HG03442 (cell line): ENCODE data around the gene ABI1.

ENCODE experiments used
- ATAC-seq: cut with Tn5 transposase; IDR thresholded peaks from one replicate; pipeline ENCODE4 v1.9.1; 2021; ENCODE audit warnings: mild to moderate bottlenecking, moderate library complexity; ENCODE audit not compliant: unreplicated experiment

Gene ABI1

GRCh38 chr10:26721561-26721960, 139.2 kb downstream of the ABI1 start:
- no peak for ATAC-seq

GRCh38 chr10:26717476-26717875, 143.3 kb downstream of the ABI1 start:
- ATAC-seq = no peak

GRCh38 chr10:26715137-26715487, 145.6 kb downstream of the ABI1 start:
- ATAC-seq = no peak

DNA sequence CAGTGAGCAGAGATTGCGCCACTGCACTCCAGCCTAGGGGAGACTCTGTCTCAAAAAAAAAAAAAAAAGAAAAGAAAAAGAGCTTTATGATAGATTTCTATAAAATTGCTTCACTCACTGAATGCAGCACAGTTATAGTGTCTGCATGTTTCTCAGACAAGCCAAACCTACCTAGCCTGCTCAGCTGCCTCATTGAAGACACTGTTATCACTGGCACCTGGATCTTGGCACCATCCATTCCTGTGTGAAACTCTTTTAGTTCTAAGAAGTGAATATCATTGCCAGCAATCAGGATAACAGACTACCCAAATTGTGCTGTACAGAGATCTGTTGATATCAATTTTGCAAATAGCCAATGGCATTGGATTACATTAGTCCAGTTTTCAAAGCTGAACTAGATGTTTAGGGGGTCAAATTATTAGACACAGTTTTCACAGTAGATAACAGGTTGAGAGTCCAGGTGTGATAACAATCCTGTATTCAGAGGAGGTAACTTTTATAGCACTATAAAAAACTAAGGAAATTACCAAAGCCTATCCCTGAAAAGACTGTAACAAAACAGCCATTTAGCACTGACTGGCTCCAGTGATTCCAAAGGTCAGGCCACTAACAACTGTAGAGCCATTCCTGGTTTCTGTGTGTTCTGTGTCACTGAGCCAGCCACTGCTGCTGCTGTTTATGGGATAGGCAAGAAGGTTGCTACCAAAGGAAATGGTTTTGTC, 146.2 kb downstream of the ABI1 start:
- ATAC-seq = no peak

- ATAC-seq = no peak
Observed at GRCh38 chr10:26711324-26711723, 149.4 kb downstream of the ABI1 start.

GRCh38 chr10:26706936-26707335, 153.8 kb downstream of the ABI1 start:
- no peak for ATAC-seq

- ATAC-seq = no peak
Observed at GRCh38 chr10:26706206-26706605, 154.6 kb downstream of the ABI1 start.

GRCh38 chr10:26703974-26704373, 156.8 kb downstream of the ABI1 start:
- no peak for ATAC-seq

DNA sequence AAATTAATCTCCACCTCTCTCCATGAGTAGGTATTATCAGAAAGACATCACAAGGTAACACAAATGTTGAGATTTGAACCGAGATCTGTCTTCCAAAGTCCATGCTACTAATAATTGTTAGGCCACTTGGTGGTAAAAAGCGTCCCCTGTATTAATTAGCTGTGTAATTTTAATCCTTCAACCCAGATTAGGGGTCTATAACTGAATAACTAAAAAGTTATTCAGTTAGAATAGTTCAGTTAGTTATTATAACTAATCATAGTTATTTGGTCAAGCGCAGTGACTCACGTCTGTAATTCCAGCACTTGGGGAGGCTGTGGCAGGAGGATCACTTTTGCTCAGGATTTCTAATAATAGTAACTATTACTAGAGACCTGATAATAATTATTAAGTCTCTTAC, 157.7 kb downstream of the ABI1 start:
- ATAC-seq = no peak

- ATAC-seq = no peak
Observed at GRCh38 chr10:26700884-26701630, 159.7 kb downstream of the ABI1 start.

DNA sequence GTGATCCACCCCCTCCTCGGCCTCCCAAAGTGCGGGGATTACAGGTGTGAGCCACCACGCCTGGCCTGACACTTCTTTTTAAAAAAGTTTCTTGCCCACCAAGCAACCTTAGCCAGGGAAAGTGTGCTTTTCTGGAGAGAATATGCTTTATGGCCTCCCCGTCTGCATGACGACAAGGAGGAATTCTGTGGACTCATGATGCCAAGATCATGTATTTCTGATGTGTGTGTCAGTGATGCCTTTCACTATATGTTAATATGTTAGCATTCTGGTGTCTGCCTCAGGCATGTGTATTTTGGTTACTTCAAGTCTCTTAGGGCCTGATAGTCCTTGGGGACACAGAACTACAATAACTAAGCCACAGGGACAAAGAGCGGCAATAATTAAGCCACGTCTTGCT, 161.1 kb downstream of the ABI1 start:
- no peak for ATAC-seq

- ATAC-seq = no peak
Observed at GRCh38 chr10:26698909-26699308, 161.8 kb downstream of the ABI1 start.

DNA sequence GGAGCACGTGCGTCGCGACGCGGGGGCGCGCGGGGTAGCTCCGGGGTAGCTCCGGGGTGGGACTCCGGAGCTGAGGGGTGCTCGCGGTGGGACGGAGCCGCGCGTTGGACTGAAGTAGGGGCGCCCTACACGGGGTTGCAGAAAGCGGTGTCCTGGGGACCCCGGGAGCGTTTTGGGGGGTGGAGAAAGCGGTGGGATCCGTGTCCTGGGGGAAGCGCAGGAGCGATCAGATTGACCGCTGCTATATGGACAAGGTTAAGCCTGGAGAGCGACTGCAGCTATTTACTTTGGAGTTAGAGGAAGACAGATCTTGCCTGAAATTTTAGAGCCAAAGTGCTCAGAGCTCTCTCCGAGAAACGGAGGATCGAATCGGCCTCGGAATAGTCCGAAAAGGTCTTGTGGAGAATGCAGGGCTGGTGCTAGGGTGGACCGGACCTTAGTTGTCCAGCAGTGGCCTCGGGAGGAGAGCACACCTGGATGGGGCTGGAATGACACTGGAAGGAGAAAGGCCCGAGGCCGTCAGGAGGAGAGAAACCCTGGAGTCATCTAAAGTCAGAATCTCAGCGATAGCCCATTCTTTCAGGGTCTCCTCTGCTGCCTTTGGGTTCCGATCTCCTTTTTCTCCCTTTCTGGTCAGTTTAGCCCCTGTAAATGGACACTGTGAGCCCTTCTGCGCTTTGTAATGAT, 162.7 kb downstream of the ABI1 start:
- no peak for ATAC-seq

DNA sequence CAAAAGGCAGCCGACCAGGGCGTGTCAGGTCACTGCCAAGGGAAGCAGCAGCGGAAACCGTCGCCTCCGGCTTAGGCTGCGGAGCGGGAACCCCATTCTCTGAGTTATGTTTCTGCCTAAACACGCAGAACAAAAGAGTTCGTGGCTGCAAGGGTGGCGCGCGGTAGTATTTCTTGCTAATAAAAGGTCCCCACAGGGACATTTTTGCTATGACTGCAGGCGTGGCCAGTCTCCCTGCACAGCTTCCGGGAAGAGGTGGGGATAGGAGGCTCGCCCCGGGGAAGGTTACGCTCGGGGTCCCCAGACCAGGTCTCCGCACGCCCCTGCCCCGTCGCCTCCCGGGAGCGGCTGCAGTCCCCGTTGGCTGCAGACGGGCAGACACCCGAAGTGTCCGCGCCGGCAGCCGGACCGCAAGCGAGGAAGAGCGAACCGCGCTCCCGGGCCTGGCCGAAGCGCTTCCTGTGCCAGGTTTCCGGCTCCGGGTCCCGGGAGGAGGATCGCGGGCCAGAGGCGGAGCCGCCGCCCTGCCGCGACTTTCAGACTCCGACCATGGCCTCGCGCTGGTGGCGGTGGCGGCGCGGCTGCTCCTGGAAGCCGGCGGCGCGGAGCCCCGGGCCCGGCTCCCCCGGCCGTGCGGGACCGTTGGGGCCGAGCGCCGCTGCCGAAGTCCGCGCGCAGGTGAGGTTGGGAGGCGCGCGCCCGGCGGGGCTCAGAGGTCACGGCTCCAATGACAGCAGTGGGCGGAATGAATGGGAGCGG, 163.4 kb downstream of the ABI1 start, which contains the start of gene PDSS1:
Gene PDSS1 (plus strand): TSS at position 539 of the 759 bp plus-strand sequence. CDS start 11 bp downstream, at position 550.
- ATAC-seq = peak; percentile 78

DNA sequence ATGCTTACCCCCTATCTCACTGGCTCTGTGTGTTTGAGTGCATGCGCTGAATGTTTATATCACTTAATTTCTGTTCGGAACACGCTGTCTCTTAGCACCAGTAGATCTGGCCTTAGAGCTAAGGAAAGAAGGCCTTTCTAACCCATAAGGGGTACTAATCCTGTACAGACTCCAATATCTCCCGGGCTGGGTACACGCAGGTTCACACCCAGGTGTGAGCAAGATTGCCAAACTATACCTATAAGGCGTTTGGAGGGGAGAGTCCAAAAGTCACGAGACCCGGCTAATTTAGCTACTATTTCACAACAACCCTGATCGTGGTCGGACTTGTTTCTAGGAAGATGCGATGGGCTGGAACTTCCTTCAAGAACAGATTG, 164.0 kb downstream of the ABI1 start:
- peak; percentile 1 for ATAC-seq
